HG03095 (cell line): ENCODE results near the gene RGL2.
"Not testable (repeated sequence)": the region's sequence is repeated elsewhere in the genome, so short reads cannot be mapped to it uniquely, and the experiment has no call there.

Experiments used
- ATAC-seq: cut with Tn5 transposase; IDR thresholded peaks from one replicate; pipeline ENCODE4 v1.9.1; 2021; ENCODE audit warnings: moderate library complexity; ENCODE audit not compliant: unreplicated experiment

Gene RGL2, protein sequence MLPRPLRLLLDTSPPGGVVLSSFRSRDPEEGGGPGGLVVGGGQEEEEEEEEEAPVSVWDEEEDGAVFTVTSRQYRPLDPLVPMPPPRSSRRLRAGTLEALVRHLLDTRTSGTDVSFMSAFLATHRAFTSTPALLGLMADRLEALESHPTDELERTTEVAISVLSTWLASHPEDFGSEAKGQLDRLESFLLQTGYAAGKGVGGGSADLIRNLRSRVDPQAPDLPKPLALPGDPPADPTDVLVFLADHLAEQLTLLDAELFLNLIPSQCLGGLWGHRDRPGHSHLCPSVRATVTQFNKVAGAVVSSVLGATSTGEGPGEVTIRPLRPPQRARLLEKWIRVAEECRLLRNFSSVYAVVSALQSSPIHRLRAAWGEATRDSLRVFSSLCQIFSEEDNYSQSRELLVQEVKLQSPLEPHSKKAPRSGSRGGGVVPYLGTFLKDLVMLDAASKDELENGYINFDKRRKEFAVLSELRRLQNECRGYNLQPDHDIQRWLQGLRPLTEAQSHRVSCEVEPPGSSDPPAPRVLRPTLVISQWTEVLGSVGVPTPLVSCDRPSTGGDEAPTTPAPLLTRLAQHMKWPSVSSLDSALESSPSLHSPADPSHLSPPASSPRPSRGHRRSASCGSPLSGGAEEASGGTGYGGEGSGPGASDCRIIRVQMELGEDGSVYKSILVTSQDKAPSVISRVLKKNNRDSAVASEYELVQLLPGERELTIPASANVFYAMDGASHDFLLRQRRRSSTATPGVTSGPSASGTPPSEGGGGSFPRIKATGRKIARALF

DNA sequence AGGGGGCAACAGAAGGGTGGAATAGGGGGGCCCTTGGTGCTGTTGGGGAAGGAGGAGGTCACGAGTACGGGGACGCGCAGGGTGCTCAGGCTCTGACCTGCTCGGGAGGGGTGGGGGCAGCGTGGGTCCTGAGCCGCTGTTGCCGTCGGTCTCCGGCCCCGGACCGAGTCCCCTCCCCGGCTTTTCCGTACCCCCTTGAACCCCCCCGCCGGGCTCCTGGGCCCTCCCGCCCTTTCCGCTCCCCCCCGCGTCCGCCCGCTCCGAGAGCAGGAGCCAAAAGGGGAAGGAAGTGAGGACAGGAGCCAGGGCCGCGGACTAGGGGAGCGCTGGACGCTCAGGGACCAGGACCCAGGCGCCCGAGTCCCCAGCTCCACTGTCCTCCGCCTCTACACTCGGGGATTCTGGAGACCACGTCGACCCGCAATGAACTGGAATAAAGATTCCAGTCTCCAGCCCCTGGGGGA, at the start of gene RGL2:
TSS of gene RGL2 (minus strand) at position 170 of the 464 bp plus-strand sequence. CDS start 332 bp downstream, outside the sequence.
- no peak for ATAC-seq

DNA sequence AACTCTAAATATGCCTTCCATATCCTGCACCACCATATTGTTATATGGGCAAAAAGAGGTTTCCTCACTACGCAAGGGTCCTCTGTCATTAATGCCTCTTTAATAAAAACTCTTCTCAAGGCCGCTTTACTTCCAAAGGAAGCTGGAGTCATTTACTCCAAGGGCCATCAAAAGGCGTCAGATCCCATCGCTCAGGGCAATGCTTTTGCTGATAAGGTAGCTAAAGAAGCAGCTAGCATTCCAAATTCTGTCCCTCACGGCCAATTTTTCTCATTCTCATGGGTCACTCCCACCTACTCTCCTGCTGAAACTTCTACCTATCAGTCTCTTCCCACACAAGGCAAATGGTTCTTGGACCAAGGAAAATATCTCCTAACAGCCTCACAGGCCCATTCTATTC, 49.1 kb upstream of the RGL2 start:
- no peak for ATAC-seq

DNA sequence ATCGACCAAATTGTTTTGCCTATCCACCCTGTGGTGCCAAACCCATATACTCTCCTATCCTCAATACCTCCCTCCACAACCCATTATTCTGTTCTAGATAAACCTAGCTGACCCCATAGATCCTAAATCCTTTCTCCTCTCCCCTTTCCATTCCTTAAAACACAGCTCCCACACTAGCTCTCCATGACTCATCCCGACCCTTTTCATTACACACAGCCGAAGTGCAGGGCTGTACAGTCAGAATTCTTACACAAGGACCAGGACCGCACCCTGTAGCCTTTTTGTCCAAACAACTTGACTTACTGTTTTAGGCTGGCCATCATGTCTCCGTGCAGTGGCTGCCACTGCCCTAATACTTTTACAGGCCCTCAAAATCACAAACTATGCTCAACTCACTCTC, 48.2 kb upstream of the RGL2 start:
- ATAC-seq = not testable (repeated sequence)

DNA sequence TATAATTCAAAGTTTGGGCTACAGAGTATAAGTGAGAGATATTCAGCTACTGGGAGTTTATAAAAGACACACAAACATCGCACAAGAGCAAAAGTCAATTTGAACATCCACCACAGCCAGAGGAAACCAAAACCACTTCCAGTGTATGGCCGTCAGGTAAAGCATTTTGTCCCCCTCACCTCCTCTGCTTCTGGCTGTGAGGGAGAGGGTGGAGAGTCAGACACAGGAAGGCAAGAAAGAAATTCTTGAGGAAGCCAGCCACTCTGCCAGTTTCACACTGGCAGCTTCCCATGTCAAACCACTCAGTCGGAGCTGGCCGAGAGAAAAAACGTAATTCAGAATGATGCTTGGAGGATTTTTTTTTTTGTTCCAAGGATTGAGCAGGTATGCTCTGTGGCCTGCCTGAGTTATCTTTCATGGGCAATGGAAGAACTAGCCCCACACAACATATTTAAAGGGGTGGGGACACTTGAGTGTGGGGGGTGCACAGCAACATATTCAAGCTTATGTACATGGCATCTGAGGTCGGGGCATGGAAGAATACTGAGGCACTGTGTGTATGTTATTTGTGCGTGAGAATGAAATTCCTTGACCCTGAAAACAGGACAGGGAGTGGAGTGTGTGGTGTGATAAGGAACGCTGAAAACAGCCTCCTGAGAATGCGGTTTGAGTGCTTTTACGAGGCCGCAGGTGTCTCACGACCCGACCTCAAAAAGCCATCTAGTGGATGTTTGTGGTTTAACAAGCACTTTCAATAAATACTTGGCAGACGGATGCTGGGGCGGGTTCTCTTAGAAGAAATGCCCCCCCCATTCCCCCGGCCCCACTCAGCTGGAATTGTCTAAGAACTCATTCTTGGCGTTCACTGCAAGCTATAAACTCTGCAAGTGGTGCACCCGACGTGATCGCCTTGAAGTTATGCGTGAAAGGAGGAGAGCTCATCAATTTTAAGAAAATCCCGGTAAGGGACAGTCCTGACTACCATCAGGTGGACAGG, 46.3 kb upstream of the RGL2 start:
- no peak for ATAC-seq

DNA sequence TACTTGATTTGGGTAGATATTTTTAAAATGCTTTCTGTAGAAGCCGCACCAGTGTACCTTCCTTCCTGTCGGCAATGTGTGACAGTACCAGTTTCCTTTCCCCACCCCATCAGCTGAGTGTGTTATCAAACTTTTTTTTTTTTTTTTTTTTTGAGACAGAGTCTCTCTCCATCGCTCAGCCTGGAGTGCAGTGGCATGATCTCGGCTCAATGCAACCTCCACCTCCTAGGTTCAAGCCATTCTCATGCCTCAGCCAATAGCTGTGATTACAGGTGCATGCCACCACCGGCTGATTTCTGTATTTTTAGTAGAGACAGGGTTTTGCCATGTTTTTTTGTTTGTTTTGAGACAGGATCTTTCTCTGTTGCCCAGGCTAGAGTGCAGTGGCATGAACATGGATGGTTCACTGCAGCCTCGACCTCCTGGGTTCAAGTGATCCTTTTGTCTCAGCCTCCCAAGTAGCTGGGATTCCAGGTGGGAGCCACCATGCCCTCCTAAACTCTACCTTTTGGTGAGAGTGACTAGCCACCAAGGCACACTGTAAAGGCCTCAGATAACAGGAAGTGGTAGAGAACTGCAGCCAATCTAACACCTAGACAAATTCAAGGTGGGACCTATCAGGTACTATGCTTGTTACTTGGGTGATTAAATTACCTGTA, 45.3 kb upstream of the RGL2 start:
- no peak for ATAC-seq

DNA sequence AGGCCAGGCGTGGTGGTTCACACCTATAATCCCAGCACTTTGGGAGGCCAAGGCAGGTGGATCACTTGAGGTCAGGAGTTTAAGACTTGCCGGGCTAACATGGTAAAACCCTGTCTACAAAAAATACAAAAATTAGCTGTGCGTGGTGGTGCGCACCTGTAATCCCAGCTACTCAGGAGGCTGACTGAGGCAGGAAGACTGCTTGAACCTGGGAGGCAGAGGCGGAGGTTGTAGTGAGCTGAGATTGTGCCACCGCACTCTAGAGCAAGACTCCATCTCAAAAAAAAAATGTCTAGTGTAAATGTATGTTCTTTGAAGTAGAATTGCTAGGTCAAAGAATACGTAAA, 44.8 kb upstream of the RGL2 start:
- ATAC-seq = not testable (repeated sequence)

DNA sequence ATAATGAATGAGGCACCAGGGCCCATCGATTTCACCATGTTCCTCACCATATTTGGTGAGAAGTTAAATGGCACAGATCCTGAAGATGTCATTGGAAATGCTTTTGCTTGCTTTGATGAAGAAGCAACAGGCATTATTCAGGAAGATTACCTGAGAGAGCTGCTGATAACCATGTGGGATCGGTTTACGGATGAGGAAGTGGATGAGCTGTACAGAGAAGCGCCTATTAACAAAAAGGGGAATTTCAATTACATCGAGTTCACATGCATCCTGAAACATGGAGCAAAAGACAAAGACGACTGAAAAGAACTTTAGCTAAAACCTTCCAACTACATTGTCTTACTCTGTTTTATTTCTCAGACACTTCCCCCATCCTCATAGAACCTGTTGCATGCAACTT, 40.5 kb upstream of the RGL2 start:
- no peak for ATAC-seq

DNA sequence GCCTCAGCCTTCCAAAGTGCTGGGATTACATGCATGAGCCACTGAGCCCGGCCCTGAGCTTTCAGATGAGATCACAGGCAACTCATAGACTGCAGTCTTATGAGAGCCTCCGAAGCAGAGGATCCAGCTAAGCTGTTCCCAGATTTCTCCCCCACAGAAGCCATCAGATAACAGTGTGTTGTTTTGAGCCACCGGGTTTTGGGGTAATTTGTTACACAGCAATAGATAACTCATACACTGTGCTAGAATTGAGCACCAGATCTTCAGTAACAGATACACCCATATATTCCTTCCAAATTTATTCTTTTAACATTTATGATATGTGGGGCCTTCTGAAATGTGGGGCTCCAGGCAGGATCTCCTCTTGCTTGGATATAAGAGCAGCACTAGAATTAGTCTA, 37.8 kb upstream of the RGL2 start:
- no peak for ATAC-seq

DNA sequence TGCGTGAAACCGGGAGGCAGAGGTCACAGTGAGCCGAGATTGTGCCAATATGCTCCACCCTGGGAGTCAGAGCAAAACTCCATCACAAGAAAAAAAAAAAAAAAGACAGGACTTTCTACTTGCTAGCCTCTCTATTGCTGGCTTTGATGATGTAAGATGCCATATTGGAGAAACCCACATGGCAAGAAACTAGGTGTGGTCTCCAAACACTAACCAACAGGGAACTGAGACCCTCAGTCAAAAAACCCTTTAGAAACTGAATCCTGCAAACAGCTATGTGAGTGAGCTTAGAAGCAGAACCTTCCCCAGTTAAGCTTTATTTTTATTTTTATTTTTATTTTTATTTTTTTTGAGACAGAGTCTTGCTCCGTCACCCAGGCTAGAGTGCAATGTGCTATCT, 37.2 kb upstream of the RGL2 start:
- ATAC-seq = no peak

DNA sequence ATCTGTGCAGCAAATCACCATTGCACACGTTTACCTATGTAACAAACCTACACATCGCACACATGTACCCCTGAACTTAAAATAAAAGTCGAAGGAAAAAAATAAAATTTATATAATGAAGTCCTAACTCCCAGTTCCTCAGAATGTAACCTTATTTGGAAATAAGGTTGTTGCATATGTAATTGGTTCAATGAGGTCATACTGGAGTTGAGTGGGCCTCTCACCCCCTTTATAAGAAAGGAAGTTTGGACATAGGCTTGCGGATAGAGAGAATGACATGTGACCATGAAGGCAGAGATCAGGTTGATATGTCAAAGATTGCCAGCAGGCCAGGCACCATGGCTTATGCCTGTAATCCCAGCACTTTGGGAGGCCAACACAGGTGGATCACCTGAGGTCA, 34.9 kb upstream of the RGL2 start:
- ATAC-seq = no peak

DNA sequence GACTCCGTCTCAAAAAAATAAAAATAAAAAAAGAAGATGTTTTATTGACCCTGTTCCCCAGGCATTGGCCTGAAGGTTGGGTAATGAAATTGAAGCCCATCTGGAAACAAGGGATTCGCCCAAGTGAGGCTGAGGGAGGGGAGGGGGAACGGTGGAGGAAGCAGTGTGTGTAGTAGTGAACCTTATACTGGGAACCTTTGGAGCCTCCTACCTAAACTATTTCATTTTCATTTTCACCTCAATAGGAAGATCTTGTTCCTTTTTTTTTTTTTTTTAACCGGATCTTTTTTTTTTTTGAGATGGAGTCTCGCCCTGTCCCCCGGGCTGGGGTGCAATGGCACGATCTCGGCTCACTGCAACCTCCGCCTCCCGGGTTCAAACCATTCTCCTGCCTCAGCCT, 32.0 kb upstream of the RGL2 start:
- no peak for ATAC-seq

DNA sequence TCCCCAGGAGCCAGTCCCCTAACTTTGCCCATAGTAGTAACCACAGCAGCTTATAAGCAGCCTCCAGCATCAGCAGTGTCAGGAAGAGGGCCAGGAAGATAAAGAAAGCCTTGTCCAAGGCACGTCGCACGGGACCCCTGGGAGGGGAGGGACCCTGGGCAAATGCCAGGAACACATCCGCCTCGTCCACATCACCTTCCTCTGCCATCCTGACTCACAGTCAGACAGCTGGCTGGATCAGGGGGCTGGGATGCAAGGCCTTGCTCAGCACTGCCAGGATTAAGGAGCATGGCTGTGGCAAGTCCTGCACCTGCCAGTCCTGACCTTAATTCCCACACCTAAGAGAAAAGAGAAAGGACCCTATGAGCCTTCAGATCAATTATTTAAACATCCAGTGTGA, 30.3 kb upstream of the RGL2 start:
- ATAC-seq = no peak

DNA sequence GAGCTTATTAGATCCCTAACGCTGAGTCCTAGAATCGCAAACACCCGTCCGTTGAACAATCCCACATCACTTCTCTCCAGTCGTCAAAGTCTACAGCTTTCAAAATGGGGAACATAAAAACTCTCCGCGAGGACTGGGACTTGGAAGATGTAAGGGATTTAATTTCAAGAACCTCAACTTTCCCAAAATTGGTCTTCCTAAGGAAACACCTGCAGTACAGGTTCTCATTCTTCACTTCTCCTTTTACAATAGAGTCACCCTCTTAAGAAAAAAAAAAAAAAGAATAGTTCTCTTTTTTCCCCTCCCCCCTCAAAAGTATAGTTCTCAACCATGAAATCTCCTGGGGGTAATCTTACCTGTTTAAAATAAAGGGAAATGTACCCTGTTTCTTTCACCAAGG, 25.4 kb upstream of the RGL2 start:
- no peak for ATAC-seq

DNA sequence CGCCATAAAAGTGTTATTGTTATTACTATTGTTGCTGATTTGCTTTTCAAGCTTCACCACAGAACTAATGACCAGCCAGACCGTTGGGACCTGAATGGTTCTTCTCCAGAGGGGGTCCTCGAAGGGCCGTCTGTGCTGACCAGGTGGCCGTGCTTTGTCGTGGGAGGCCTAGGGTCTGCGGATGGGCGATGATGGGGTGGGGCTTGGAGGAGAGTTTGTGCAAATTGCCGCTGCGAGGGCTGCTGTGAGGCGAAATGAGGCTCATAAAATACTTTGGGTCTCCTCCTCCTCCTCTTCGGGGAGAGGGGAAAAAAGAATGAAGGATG, 24.8 kb upstream of the RGL2 start:
- ATAC-seq = no peak

DNA sequence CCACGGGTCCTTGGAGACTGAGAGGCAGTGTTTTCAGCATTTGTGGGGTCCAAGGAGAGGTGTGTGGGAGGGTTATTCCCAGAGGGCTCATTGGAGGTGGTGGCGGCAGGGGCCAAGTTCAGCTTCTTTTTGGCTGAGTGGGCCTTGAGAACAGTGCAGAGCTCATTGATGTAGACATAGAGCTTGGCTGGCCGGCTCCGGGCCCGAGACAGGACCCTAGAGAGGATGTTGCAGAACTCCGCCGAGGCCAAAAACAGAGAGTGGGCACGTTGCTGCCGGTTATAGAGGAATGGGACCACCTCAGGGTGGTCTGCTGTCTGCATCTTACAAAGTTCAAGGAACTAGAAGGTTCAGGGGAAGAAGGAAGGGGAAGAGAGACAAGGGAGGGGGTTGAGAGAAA, 22.5 kb upstream of the RGL2 start:
- ATAC-seq = no peak

DNA sequence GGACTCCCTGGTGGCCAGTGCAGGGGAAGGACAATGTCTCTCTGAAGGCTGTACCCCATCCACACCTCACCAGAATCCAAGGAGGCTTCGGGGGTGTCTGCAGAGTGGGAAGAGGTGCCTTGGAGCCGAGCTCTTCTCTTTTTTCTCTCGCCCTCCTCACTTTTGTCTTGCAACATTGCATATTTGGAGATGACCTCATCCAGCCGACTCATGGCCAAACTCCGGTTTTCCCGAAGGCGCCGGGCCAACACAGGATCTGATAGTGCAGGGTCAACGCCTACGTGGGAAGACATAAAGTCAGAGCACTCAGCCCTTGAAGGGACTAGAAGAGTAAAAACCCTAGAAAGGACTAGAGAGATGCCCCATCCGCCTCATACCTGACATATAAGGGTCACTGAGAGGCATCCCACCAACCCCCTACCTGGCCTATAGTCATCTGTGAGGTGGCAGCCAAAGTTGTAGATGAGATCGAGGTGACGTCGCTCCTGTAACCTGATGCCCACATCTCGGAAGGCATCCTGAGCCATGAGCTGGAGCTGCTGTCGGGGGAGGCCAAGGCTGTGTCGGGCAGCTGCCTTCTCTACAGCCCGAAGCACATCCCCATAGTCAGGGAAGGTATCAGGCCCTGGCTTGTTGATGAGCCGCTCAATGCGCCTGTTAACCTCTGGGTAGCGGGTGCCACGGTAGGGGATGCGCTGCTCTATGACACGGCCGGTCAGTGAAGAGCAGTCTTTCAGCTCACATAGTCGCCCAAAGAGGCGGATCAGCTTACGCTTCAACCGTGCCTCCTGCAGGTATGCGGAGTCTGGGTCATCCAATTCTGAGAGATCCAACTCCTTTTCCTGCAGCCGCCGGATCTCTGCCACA, 21.8 kb upstream of the RGL2 start:
- ATAC-seq = no peak

DNA sequence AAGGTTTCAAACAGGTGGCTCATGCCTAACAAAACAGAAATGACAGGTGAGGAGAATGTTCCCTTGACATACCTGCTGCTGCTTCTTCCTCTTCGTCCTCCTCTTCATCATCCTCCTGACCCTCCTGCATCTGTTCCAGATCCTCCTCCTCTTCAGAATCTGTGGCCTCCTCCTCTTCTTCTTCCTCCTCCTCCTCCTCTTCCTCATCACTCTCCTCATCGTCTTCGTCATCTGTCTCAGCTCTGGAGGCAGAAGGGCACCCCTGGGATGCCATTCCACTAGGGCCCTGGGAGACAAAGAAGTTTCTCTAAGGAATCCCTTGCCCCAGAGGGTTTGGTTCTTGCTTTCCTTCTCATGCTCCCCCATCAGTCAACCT, 21.2 kb upstream of the RGL2 start:
- ATAC-seq = no peak

DNA sequence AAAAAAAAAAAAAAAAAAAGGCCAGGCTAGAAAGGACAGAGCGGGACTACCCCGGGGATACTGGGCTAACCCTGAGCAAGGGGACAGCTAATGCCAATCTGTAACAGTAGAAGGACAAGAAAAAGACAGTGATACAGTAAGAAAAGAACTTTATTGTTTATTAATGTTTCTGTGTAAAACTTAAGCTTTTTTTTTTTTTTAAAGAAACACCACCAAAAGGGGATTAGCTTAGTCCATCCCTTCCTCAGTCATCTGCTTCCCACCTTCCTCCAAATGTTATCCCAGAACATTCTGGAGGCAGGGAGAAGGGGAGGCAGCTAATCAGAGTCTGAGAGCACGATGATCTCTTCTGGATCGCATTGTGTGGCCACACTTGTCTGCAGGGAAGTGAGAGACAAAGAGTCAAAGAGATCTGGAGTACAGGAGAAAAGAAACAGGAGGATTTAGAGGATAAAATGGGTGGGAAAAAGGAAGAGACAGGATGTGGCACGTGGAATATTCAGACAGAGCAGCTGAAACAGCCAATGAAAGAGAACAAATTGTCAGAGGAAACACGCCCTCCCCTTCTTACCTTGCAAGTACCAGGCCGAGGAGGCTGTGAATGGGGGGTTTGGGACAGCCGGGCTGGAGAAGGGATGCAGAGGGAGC, 19.8 kb upstream of the RGL2 start:
- no peak for ATAC-seq

DNA sequence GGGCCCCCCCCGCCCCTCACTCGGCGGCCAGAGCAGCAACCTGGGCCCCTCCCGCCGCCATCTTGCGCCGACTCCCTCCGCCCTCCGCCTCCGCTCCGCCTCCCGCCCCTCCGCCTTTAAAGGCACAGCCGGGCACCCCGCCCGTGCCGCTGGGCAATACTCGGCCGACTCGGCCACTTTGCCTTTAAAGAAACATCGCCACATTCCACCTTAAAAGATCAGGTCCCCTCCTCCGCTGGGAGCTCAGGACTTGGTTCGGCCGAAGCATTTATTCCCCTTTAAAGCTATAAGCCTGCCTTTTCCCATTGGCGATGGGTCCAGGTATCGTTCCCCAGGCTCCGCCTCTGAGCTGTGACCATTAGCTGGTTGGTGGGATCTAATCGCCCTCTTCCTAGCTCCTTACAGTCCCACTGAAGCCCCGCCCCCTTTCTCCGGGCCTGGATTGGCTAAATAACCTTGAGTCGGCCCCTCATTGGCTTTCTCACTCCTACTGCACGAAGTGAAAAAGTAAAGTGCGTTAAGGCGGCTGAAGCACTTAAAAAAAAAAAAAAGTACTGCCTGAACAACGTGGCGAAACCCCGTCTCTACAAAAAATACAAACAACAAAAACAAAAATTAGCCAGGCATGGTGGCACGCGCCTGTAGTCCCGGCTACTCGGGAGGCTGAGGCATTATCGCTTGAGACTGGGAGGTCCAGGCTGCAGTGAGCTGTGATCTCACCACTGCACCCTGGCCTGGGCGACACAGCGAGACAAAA, 19.1 kb upstream of the RGL2 start, which contains the start of gene ZBTB22:
TSS of gene ZBTB22 (minus strand) at position 76 of the 757 bp plus-strand sequence. CDS start 828 bp downstream, outside the sequence.
- peak; percentile 45 for ATAC-seq
